Body of pancreas (tissue), 4 donors: Measurements from ENCODE around the gene TMEM271. TPM values are rescaled to one million over a fixed set of nuclear protein-coding genes. Genes with fewer than 3 reads are reported as not detected.

ENCODE experiments used
- ATAC-seq: fragments of 150-250 bp; one replicate; pipeline ENCODE4 v1.9.1; 2016
- DNase-seq, 4 donors: peaks; one replicate each; pipeline ENCODE4 v3.0.0-alpha.2; 2019
- H3K27ac ChIP-seq, 4 donors: fragments of 200-600 bp; sonication (generic); 1 replicate in 3 of 4; 2 replicates in 1 of 4; pipeline versions ENCODE4 v1.5.1 to v1.6.1; 2016 to 2019; ENCODE audit warnings: mild to moderate bottlenecking in 1 of 4, mixed read lengths in 1 of 4, moderate library complexity in 1 of 4
- H3K27me3 ChIP-seq, 2 donors: fragments of 200-600 bp; sonication (generic); one replicate each; pipeline ENCODE4 v1.6.0; 2016; ENCODE audit warnings: mild to moderate bottlenecking in 1 of 2
- H3K36me3 ChIP-seq, 2 donors: fragments of 200-600 bp; sonication (generic); replicated peaks in 1 of 2; 2 replicates each; pipeline ENCODE4 v1.5.1; 2016; ENCODE audit warnings: low read depth in 2 of 2; ENCODE audit not compliant: insufficient read depth in 1 of 2
- H3K4me1 ChIP-seq: fragments of 200-600 bp; sonication (generic); one replicate; pipeline ENCODE4 v1.6.0; 2016
- H3K4me3 ChIP-seq, 2 donors: fragments of 200-600 bp; sonication (generic); 1 replicate in 1 of 2; 2 replicates in 1 of 2; pipeline ENCODE4 v1.5.1; 2016 to 2019
- H3K9me3 ChIP-seq, 3 donors: fragments of 200-600 bp; sonication (generic); 1 replicate in 2 of 3; 2 replicates in 1 of 3; pipeline ENCODE4 v1.5.1; 2016
- CTCF ChIP-seq, 7 experiments: fragments of 450-650 bp in 4 of 7; fragments of 200-600 bp in 3 of 7; sonication (generic) in 3 of 7; IDR thresholded peaks; one replicate each; pipeline ENCODE4 v1.5.1; 2016 to 2019; ENCODE audit warnings: antibody characterized with exemption in 7 of 7
- POLR2A ChIP-seq, 3 donors: fragments of 450-650 bp; IDR thresholded peaks; one replicate each; pipeline ENCODE4 v1.6.1; 2016; ENCODE audit warnings: antibody characterized with exemption in 3 of 3, mild to moderate bottlenecking in 2 of 3
- WGBS, 2 donors: methylation state at CpG; one replicate each; pipeline ENCODE4 v1.1.5; 2017; 5-methylcytosine and 5-hydroxymethylcytosine counted together
- intact Hi-C: fragments of 100-400 bp; cut with DNase I; formaldehyde crosslinking; loops from one replicate; pipeline ENCODE4 v1.15.1; 2023
- total RNA-seq, 2 donors: library from RNA; depleted of rRNA; stranded (reverse); fragments of >200 nt; gene quantifications; one replicate each; pipeline ENCODE4 v1.1.0, GENCODE V29; 2016

TMEM271 gene
- total RNA-seq, 2 donors from 2014 or later: not detected

- H3K4me1 ChIP-seq: no peaks in the 10 kb centered on the region
- no peak for ATAC-seq
- WGBS, 2 donors: 68 to 79% methylated on average over 36 of the region's 36 CpGs
- H3K27me3 ChIP-seq: no peaks in the 10 kb centered on the region
- DNase-seq: no peak
- H3K27ac ChIP-seq: no peak overlapping the region
- H3K4me3 ChIP-seq: no peak overlapping the region
- peaks cover 0 to 3% (median 0%) of the 10 kb centered on the region in 3 donors for H3K9me3 ChIP-seq
- intact Hi-C loops: no loop called here
- H3K36me3 ChIP-seq: no peaks in the 10 kb centered on the region
- TF ChIP-seq POLR2A (IDR thresholded peaks at IDR 0.05) (no peak), CTCF (IDR thresholded peaks at IDR 0.05) (no peak)
Observed at GRCh38 chr4:588351-588849, 12.3 kb upstream of the TMEM271 start.

- Histone ChIP-seq H3K36me3 (no peaks in the 10 kb centered on the region), H3K9me3 (peaks cover 0 to 6% (median 0%) of the 10 kb centered on the region in 3 donors), H3K27ac (no peak overlapping the region), H3K4me1 (no peaks in the 10 kb centered on the region), H3K4me3 (no peak overlapping the region), H3K27me3 (no peaks in the 10 kb centered on the region)
- no peak for ATAC-seq
- no peak for DNase-seq
- 75 to 78% methylated on average over 18 to 25 of the region's 25 CpGs for WGBS, 2 donors
- no peak for TF ChIP-seq CTCF (IDR thresholded peaks at IDR 0.05)
- intact Hi-C loops: no loop called here
Observed at GRCh38 chr4:587671-588350, 11.7 kb upstream of the TMEM271 start.

- Histone ChIP-seq H3K9me3 (peaks cover 0 to 6% (median 0%) of the 10 kb centered on the region in 3 donors), H3K36me3 (no peaks in the 10 kb centered on the region)
- no peak for ATAC-seq
Observed at GRCh38 chr4:583820-584219, 7.7 kb upstream of the TMEM271 start.

GRCh38 chr4:581753-582361, 5.8 kb upstream of the TMEM271 start:
- peaks cover 0 to 6% of the 10 kb centered on the region in 2 donors for H3K27me3 ChIP-seq

More at GRCh38 chr4:583820-584219, 7.7 kb upstream of the TMEM271 start:
- Histone ChIP-seq H3K27me3 (peaks cover 0 to 5% of the 10 kb centered on the region in 2 donors), H3K4me3 (no peak overlapping the region), H3K27ac (no peak overlapping the region), H3K4me1 (no peaks in the 10 kb centered on the region)
- no peak for DNase-seq
- 67 to 77% methylated on average over 2 of the region's 2 CpGs for WGBS, 2 donors
- TF ChIP-seq POLR2A (IDR thresholded peaks at IDR 0.05): no peak
- no peak for TF ChIP-seq CTCF (IDR thresholded peaks at IDR 0.05)
- intact Hi-C loops: no loop called here

More at GRCh38 chr4:581753-582361, 5.8 kb upstream of the TMEM271 start:
- DNase-seq (no peak), ATAC-seq (no peak)
- Histone ChIP-seq H3K9me3 (peaks cover 0 to 6% (median 0%) of the 10 kb centered on the region in 3 donors), H3K36me3 (no peaks in the 10 kb centered on the region), H3K4me1 (no peaks in the 10 kb centered on the region), H3K27ac (no peak overlapping the region), H3K4me3 (no peak overlapping the region)
- WGBS, 2 donors: 40 to 61% methylated on average over 9 of the region's 9 CpGs
- no peak for TF ChIP-seq CTCF (IDR thresholded peaks at IDR 0.05)
- TF ChIP-seq POLR2A (IDR thresholded peaks at IDR 0.05): no peak
- intact Hi-C loops: no loop called here
